GM19240 (cell line): ENCODE results near the gene PRPSAP2.
"Not testable (repeated sequence)": the region's sequence is repeated elsewhere in the genome, so short reads cannot be mapped to it uniquely, and the experiment has no call there.

ENCODE experiments used
- DNase-seq: peaks from one replicate; pipeline ENCODE4 v3.0.0; 2011; ENCODE audit warnings: low spot score; ENCODE audit not compliant: insufficient read length

PRPSAP2 gene

GRCh38 chr17:18857864-18858566 lies at the start of gene PRPSAP2:
TSS of gene PRPSAP2 (plus strand) at chr17:18858131. CDS start at chr17:18865834, 7,703 bp downstream.
- peak; percentile 70 for DNase-seq

GRCh38 chr17:18815924-18816323 lies 42.0 kb upstream of the PRPSAP2 start:
- not testable (repeated sequence) for DNase-seq

- not testable (repeated sequence) for DNase-seq
These were observed 41.2 kb upstream of the PRPSAP2 start for GRCh38 chr17:18816489-18817371.

- not testable (repeated sequence) for DNase-seq
These were observed 36.5 kb upstream of the PRPSAP2 start for GRCh38 chr17:18821430-18821829.

GRCh38 chr17:18827613-18828012 lies 30.3 kb upstream of the PRPSAP2 start:
- not testable (repeated sequence) for DNase-seq

GRCh38 chr17:18848501-18848900 lies 9.4 kb upstream of the PRPSAP2 start:
- DNase-seq = no peak

GRCh38 chr17:18850679-18851078 lies 7.3 kb upstream of the PRPSAP2 start:
- no peak for DNase-seq

- DNase-seq = no peak
These were observed 6.7 kb upstream of the PRPSAP2 start for GRCh38 chr17:18851201-18851600.

GRCh38 chr17:18854956-18855355 lies 3.0 kb upstream of the PRPSAP2 start:
- DNase-seq = no peak

GRCh38 chr17:18855831-18856569 lies 1.9 kb upstream of the PRPSAP2 start:
- DNase-seq = peak; percentile 58

- no peak for DNase-seq
These were observed 1.4 kb upstream of the PRPSAP2 start for GRCh38 chr17:18856570-18856915.

- DNase-seq = no peak
These were observed 775 bp downstream of the PRPSAP2 start for GRCh38 chr17:18858567-18859245.

- DNase-seq = no peak
These were observed 1.3 kb downstream of the PRPSAP2 start for GRCh38 chr17:18859256-18859655.

GRCh38 chr17:18860161-18860972 lies 2.4 kb downstream of the PRPSAP2 start:
- peak; percentile 41 for DNase-seq

- DNase-seq = no peak
These were observed 4.1 kb downstream of the PRPSAP2 start for GRCh38 chr17:18862011-18862410.

- not testable (repeated sequence) for DNase-seq
These were observed 7.1 kb downstream of the PRPSAP2 start for GRCh38 chr17:18864996-18865395.

GRCh38 chr17:18866866-18867813 lies 9.2 kb downstream of the PRPSAP2 start:
- no peak for DNase-seq

GRCh38 chr17:18877104-18877645 lies 19.2 kb downstream of the PRPSAP2 start:
- DNase-seq = no peak

GRCh38 chr17:18888766-18889290 lies 30.9 kb downstream of the PRPSAP2 start:
- no peak for DNase-seq
